RWPE2 (cell line): ENCODE measurements around the gene C2CD5.
"Not testable (repeated sequence)": the region's sequence is repeated elsewhere in the genome, so short reads cannot be mapped to it uniquely, and the experiment has no call there.

ENCODE experiments used
- ATAC-seq: fragments of 200-7000 bp; cut with Tn5 transposase; 3 replicates; pipeline ENCODE4 v1.9.1; 2021; ENCODE audit warnings: low read depth
- DNase-seq: peaks from one replicate; pipeline ENCODE4 v3.0.0-alpha.2; 2020; ENCODE audit warnings: low spot score
- H3K27ac ChIP-seq: fragments of 450-650 bp; 2 replicates; pipeline ENCODE4 v1.5.1; 2017; ENCODE audit warnings: mild to moderate bottlenecking; ENCODE audit not compliant: poor library complexity, severe bottlenecking
- H3K27me3 ChIP-seq: fragments of 250-450 bp; sonication (Bioruptor Pico); 2 replicates; pipeline ENCODE4 v1.5.1; 2021; ENCODE audit warnings: mild to moderate bottlenecking, moderate library complexity; ENCODE audit not compliant: insufficient read depth, poor library complexity, severe bottlenecking
- H3K36me3 ChIP-seq: fragments of 250-450 bp; sonication (Bioruptor Pico); 2 replicates; pipeline ENCODE4 v1.5.1; 2020; ENCODE audit warnings: low read depth, mild to moderate bottlenecking, moderate library complexity
- H3K4me1 ChIP-seq: fragments of 250-450 bp; sonication (Bioruptor Pico); 2 replicates; pipeline ENCODE4 v1.5.1; 2021; ENCODE audit warnings: mild to moderate bottlenecking, moderate library complexity; ENCODE audit not compliant: insufficient read depth, poor library complexity, severe bottlenecking
- H3K4me3 ChIP-seq: fragments of 250-450 bp; sonication (Bioruptor Pico); 2 replicates; pipeline ENCODE4 v1.5.1; 2021; ENCODE audit warnings: mild to moderate bottlenecking, moderate library complexity; ENCODE audit not compliant: severe bottlenecking
- H3K9me3 ChIP-seq: fragments of 250-450 bp; sonication (Bioruptor Pico); 2 replicates; pipeline ENCODE4 v1.5.1; 2021; ENCODE audit warnings: mild to moderate bottlenecking, moderate library complexity; ENCODE audit not compliant: severe bottlenecking
- TF ChIP-seq, protein P1 (sequence below): fragments of 450-650 bp; IDR thresholded peaks from one replicate; pipeline ENCODE4 v1.5.1; 2017; ENCODE audit warnings: mild to moderate bottlenecking, moderate library complexity; ENCODE audit not compliant: poor library complexity, severe bottlenecking

C2CD5 gene

DNA sequence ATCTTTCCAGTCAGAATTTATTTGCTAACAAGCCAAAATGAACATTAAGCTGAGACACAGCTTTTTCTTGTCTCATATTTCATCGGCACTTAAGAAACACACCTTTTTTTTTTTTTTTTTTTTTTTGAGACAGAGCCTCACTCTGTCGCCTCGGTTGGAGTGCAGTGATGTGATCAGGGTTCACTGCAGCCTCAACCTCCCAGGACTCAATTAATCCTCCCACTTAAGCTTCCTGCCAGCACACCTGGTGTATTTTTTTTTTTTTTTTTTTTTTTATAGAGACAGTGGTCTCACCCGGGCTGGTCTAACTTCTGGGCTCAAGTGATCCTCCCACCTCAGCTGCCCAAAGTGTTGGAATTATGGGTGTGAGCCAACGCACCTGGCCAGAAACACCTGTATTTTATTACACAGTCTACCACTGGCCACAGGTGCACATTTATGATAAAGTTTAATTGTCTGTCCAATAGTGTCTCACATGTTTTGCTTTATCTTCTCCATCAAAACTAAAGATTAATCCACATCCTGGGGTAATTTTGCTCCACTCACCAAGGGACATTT is 62.7 kb downstream of the C2CD5 start:
- H3K4me1 ChIP-seq, result no peaks in the 10 kb centered on the region
- H3K4me3 ChIP-seq, result no peak overlapping the region
- DNase-seq, result no peak
- H3K27me3 ChIP-seq, result no peaks in the 10 kb centered on the region
- no peak overlapping the region for H3K27ac ChIP-seq
- ATAC-seq, result no peak
- H3K36me3 ChIP-seq, result no peaks in the 10 kb centered on the region
- TF ChIP-seq, protein P1, sequence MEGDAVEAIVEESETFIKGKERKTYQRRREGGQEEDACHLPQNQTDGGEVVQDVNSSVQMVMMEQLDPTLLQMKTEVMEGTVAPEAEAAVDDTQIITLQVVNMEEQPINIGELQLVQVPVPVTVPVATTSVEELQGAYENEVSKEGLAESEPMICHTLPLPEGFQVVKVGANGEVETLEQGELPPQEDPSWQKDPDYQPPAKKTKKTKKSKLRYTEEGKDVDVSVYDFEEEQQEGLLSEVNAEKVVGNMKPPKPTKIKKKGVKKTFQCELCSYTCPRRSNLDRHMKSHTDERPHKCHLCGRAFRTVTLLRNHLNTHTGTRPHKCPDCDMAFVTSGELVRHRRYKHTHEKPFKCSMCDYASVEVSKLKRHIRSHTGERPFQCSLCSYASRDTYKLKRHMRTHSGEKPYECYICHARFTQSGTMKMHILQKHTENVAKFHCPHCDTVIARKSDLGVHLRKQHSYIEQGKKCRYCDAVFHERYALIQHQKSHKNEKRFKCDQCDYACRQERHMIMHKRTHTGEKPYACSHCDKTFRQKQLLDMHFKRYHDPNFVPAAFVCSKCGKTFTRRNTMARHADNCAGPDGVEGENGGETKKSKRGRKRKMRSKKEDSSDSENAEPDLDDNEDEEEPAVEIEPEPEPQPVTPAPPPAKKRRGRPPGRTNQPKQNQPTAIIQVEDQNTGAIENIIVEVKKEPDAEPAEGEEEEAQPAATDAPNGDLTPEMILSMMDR, result no peak
- no peaks in the 10 kb centered on the region for H3K9me3 ChIP-seq

DNA sequence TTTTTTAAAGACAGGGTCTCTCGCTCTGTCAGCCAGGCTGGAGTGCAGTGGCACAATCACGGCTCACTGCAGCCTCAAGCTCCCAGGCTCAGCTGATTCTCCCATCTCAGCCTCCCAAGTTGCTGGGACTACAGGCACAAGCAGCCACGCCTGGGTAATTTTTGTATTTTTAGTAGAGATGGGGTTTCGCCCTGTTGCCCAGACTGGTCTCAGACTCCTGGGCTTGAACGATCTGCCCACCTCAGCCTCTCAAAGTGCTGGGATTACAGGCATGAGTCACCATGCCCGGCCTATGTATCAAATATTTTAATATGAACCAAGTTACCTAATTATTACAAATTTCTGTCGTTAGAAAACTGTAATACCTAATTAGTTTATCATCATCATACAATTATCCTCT is 63.5 kb downstream of the C2CD5 start:
- H3K36me3 ChIP-seq, ATAC-seq: not testable (repeated sequence)

GRCh38 chr12:22480016-22480415 is 64.3 kb downstream of the C2CD5 start:
- DNase-seq (no peak), ATAC-seq (no peak)
- TF ChIP-seq, protein P1, result no peak
- Histone ChIP-seq H3K4me3 (no peak overlapping the region), H3K4me1 (no peaks in the 10 kb centered on the region), H3K27me3 (no peaks in the 10 kb centered on the region), H3K36me3 (no peaks in the 10 kb centered on the region), H3K27ac (no peak overlapping the region), H3K9me3 (no peaks in the 10 kb centered on the region)

More for the DNA sequence above, 63.5 kb downstream of the C2CD5 start:
- not testable (repeated sequence) for H3K27ac ChIP-seq, H3K9me3 ChIP-seq, H3K4me1 ChIP-seq, H3K4me3 ChIP-seq, DNase-seq, H3K27me3 ChIP-seq

DNA sequence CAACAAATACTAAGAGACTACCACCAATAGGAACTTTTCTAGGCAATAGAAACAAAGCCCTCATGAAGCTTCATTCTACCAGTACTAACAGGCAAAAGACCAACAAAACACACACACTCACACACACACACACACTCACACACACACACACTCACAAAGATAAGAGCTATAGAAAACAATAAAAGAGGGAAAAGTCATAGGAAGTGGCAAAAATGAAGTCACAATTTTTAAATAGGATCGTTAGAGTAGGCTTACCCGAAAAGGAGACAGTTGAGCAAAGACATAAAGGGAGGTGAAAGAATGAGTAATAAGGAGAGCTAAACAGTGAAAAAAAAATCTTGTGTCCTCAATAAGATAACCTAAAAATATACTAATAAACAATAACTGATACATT is 66.5 kb downstream of the C2CD5 start:
- peak overlapping the region; percentile 13 for H3K27ac ChIP-seq
- DNase-seq, result no peak
- no peaks in the 10 kb centered on the region for H3K4me1 ChIP-seq
- no peaks in the 10 kb centered on the region for H3K36me3 ChIP-seq
- H3K9me3 ChIP-seq, result no peaks in the 10 kb centered on the region
- H3K4me3 ChIP-seq, result no peak overlapping the region
- TF ChIP-seq, protein P1, result no peak
- no peaks in the 10 kb centered on the region for H3K27me3 ChIP-seq
- no peak for ATAC-seq

DNA sequence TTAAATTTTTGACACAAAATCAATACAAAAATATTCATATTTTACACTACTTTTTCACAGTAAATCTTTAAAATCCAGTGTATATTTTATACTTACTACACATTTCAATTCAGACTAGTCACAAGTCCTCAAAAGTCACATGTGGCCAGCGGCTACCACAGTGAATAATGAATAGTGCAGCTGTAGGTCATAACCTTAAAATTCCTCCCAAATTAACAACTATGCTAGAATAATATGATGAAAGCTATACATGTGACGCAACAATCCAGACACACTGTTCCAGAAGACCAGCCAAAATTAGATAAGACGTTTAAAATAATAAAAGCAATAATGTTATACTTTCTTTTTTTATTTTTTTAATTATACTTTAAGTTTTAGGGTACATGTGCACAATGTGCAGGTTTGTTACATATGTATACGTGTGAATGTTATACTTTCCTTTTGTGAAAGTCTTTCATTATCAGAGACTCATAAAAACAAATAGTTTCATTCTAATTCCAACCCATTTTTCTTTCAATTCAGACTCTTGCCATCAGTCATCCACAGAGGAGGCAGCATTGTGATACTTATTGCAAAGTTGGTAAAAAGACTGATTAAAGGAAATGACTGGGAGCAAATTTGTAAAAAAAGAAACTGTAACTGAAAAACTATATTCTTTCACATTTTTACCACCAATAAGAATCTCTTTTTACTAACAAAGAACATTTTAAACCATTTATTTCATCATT is 67.0 kb downstream of the C2CD5 start:
- Histone ChIP-seq H3K36me3 (no peaks in the 10 kb centered on the region), H3K4me3 (no peak overlapping the region), H3K27ac (peak overlapping the region; percentile 13), H3K27me3 (no peaks in the 10 kb centered on the region), H3K9me3 (no peaks in the 10 kb centered on the region), H3K4me1 (no peaks in the 10 kb centered on the region)
- ATAC-seq (no peak), DNase-seq (no peak)
- TF ChIP-seq, protein P1, result no peak
